PC-9 (cell line): ENCODE data around the gene RFTN1.

Experiments
- CTCF ChIP-seq: fragments of 200-600 bp; sonication (generic); conservative IDR thresholded peaks from 2 replicates; pipeline ENCODE4 v1.6.1; 2017; ENCODE audit warnings: mixed run types, antibody characterized with exemption, mild to moderate bottlenecking, moderate library complexity
- EZH2 ChIP-seq: fragments of 200-600 bp; sonication (generic); IDR thresholded peaks from 2 replicates; pipeline ENCODE4 v1.8.0; 2017; ENCODE audit warnings: antibody characterized with exemption, low read depth

- TF ChIP-seq CTCF, result no peak
- no peak for TF ChIP-seq EZH2
Measured at GRCh38 chr3:16464511-16465148, 48.9 kb downstream of the RFTN1 start.
